Stimulated activated memory B cell treated with anti-CD40 and anti-IgM and Interleukin-4, amounts not matched to agents 10 μg/mL and 1 μg/mL and 100 μg/mL, for 72 hours (primary cell): Measurements from ENCODE around the gene SGCD.

ENCODE experiments used
- ATAC-seq: fragments of 150-1000 bp; cut with Tn5 transposase; 2 replicates; pipeline ENCODE4 v1.10.0; 2021
- H3K27ac Mint-ChIP-seq: one replicate; pipeline ENCODE4 v1.8.0; 2022; ENCODE audit warnings: mild to moderate bottlenecking, mixed read lengths
- H3K27me3 Mint-ChIP-seq: one replicate; pipeline ENCODE4 v1.8.0; 2022; ENCODE audit warnings: mixed read lengths
- H3K36me3 Mint-ChIP-seq: one replicate; pipeline ENCODE4 v1.8.0; 2022; ENCODE audit warnings: mixed read lengths
- H3K4me1 Mint-ChIP-seq: one replicate; pipeline ENCODE4 v1.8.0; 2022; ENCODE audit warnings: mixed read lengths
- H3K4me3 Mint-ChIP-seq: one replicate; pipeline ENCODE4 v1.8.0; 2022; ENCODE audit warnings: mild to moderate bottlenecking, moderate library complexity, mixed read lengths
- H3K9me3 Mint-ChIP-seq: one replicate; pipeline ENCODE4 v1.8.0; 2022; ENCODE audit warnings: mixed read lengths

Gene SGCD

DNA sequence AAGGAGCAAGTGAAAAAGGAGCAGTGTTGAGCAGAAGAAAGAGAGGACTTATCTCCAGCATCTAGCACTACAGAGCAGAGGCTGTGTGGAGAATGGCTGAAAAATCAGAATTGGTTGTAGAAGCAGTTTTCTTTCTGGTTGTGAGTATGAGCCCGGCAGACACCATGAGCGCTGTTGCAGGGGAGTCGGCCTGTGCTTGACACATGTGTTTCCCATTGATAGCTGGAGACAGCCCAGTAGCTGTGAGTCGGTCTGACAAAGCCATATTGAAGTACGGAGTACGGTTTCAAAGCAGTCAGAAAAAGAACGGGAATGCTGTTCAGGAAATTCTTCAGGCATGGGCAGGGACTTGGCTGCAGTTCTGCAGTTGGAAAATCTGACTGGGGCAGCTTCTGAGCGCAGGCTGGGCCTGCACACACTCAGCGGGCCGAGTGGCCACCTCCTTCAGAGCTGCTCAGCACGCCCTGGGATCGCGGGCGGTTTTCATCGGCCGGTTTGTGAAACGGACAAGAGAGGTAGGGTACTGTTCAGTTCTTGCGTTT lies at the start of gene SGCD:
TSS of gene SGCD (plus strand) at position 447 of the 542 bp plus-strand sequence.
- peak; percentile 45 for ATAC-seq
- H3K27ac Mint-ChIP-seq, result no peak within 1 kb of the TSS
- no peaks in the 10 kb centered on the region for H3K9me3 Mint-ChIP-seq
- H3K4me3 Mint-ChIP-seq, result no peak within 1 kb of the TSS
- H3K36me3 Mint-ChIP-seq, result no peaks in the 10 kb centered on the region
- peaks cover 9% of the 10 kb centered on the region for H3K27me3 Mint-ChIP-seq
- H3K4me1 Mint-ChIP-seq, result no peaks in the 10 kb centered on the region

DNA sequence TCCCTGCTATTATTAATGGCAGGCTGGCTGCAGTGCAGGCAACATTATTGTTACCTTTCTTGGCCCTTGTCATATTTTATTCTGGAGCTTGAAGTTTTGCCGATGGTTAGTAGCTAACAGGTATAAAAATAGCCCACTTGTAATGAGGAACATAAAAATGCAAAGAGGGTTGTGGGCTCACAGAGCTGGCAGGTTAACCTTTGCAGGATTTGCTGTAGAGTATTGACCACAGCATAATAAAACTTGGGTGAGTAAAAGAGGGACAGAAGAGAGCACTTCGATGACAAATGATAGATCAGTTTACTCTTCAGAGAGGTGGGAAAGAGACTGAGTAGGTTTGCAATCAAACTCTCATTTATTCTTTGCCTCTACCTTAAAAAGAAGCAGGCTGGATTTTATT lies 49.7 kb upstream of the SGCD start:
- H3K36me3 Mint-ChIP-seq, result no peaks in the 10 kb centered on the region
- H3K4me3 Mint-ChIP-seq, result no peak overlapping the region
- no peaks in the 10 kb centered on the region for H3K9me3 Mint-ChIP-seq
- H3K27me3 Mint-ChIP-seq, result peaks cover 8% of the 10 kb centered on the region
- H3K27ac Mint-ChIP-seq, result no peak overlapping the region
- no peak for ATAC-seq
- no peaks in the 10 kb centered on the region for H3K4me1 Mint-ChIP-seq

DNA sequence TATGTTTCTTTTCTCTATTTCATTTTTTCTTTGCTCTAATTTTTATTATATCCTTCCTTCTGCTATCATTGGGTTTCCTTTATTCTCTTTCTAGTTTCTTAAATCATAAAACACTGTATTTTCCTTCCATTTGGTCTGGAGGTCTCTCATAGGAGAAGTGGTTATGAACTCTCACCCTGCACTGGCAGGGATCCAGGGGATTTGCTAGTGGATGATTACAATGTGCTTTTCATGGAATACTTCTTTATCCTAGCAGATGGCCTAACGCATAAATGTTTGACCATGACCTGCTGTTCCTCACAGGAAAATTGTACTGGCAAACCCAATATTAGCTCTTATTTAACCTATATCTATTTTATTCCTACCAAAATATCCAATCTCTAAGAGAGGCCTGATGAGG lies 31.5 kb upstream of the SGCD start:
- no peak overlapping the region for H3K4me3 Mint-ChIP-seq
- peaks cover 2% of the 10 kb centered on the region for H3K9me3 Mint-ChIP-seq
- H3K27me3 Mint-ChIP-seq, result no peaks in the 10 kb centered on the region
- ATAC-seq, result no peak
- H3K36me3 Mint-ChIP-seq, result no peaks in the 10 kb centered on the region
- no peak overlapping the region for H3K27ac Mint-ChIP-seq
- no peaks in the 10 kb centered on the region for H3K4me1 Mint-ChIP-seq

DNA sequence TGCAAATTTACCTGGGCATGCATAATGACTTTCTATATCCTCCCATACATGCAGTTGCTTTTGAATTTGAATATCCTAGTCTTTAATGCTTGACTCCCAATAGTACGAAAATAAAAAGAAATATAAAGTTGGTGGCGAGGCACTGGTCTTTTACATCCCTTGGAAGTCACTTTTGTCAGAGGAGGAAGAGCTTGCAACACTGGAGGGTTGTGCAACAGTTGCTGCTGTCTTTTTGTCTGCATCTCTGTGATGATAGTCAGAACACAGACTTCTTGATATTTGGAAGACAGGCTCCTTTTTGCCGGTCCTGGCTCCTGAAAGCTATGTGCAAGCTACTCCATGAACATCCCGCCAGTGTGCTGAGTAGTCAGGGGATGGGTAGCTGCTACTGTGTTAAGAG lies 16.8 kb upstream of the SGCD start:
- H3K4me3 Mint-ChIP-seq, result no peak overlapping the region
- no peaks in the 10 kb centered on the region for H3K4me1 Mint-ChIP-seq
- H3K36me3 Mint-ChIP-seq, result no peaks in the 10 kb centered on the region
- peaks cover 8% of the 10 kb centered on the region for H3K9me3 Mint-ChIP-seq
- no peak overlapping the region for H3K27ac Mint-ChIP-seq
- ATAC-seq, result no peak
- no peaks in the 10 kb centered on the region for H3K27me3 Mint-ChIP-seq

DNA sequence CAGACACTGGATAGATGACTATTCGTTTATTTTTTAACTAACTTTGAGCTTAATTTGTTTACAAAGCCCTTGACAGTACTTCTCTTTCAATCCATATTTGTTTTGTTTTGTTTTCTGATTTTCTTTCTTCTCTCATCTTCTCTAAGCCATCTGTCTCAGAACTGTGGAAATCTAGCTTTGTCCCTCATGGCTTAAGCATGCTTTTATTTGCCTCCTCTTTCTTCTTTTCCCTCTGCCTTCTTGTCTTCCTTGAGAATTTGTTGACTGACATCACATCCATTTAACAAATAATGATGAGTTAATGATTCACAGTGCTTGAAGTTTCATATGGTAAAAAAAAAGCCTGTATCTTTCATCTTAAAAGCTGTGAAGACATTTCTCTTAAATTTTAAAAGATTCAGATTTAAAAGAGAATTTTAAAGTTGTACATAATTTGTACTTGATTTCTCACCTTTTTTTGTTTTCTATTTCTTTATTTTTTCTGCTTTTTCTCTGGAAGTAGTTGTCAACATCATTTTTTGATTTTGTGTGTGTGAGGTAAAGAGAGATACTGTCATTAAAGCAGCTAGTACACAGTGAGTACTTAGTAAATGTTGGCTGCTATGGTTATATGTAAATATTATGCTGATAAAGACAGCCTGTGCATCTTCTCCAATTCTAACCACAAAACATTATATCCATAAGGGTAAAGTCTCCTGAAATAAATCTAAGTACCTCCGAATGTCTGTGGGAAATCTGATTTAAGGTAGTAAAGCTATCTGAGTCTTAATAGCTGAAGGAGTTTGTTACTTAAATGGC lies 13.9 kb upstream of the SGCD start:
- no peak overlapping the region for H3K4me3 Mint-ChIP-seq
- no peaks in the 10 kb centered on the region for H3K27me3 Mint-ChIP-seq
- ATAC-seq, result no peak
- H3K9me3 Mint-ChIP-seq, result peaks cover under 1% of the 10 kb centered on the region
- H3K4me1 Mint-ChIP-seq, result no peaks in the 10 kb centered on the region
- no peak overlapping the region for H3K27ac Mint-ChIP-seq
- no peaks in the 10 kb centered on the region for H3K36me3 Mint-ChIP-seq

DNA sequence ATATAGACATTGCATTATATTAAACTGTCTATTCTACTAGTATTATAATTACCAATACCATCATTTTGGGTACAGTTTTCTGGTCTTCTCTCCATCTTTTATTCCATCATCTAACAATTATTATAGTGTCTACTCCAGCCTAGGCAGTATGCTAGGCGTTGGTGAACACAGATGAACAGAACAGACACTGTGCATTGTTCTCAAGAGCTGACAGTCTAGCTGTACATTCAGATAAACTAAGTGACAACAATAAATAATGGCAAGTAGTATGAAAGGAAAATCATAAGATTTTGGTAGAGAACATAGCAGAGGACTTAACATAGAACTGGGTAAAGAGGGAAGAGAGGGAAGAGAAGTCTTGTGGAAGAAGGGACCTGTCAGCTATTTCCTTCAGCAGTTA lies 12.5 kb upstream of the SGCD start:
- H3K27me3 Mint-ChIP-seq, result no peaks in the 10 kb centered on the region
- no peak overlapping the region for H3K4me3 Mint-ChIP-seq
- H3K4me1 Mint-ChIP-seq, result no peaks in the 10 kb centered on the region
- H3K36me3 Mint-ChIP-seq, result no peaks in the 10 kb centered on the region
- H3K27ac Mint-ChIP-seq, result no peak overlapping the region
- ATAC-seq, result no peak
- no peaks in the 10 kb centered on the region for H3K9me3 Mint-ChIP-seq

DNA sequence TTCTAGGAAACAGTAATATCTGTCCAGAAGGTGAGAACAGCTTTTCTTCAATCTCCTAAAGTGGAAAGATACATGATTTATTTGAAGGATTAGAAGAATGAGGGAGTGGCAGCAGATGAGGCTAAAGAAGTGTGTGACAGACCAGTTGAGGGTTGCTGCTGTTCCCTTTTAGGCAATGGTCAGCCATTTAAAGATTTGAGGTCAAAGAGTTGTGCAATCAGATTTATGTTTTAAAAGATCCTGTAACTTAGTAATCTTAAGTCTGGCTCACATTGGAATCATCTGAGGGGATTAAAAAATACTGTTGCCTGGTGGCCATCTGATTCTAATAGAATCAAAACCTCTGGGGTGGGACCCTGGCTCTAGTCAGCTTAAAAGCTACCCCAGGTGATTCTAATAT lies 4.3 kb upstream of the SGCD start:
- H3K4me1 Mint-ChIP-seq, result no peaks in the 10 kb centered on the region
- peaks cover 9% of the 10 kb centered on the region for H3K27me3 Mint-ChIP-seq
- H3K27ac Mint-ChIP-seq, result no peak overlapping the region
- ATAC-seq, result no peak
- H3K9me3 Mint-ChIP-seq, result no peaks in the 10 kb centered on the region
- no peaks in the 10 kb centered on the region for H3K36me3 Mint-ChIP-seq
- H3K4me3 Mint-ChIP-seq, result no peak overlapping the region

DNA sequence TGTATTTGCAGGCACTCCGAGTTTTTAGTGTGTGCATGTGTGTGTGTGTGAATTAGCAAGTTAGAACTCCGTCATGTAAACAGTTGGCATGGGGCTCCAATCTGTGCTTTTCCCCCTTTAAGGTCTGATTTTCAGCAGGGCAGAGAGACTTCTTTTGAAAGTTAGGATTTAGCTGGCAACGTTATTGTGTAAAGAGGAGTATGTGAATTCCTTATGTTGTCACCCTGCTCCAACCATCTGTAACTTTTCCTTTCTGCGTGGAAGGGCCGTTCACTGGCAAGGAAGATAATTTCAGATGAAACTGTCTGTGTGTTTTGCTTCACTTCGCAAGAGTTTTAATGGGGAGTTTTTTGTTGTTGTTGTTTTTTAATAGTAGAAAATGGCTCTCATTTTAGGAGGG lies 332 bp downstream of the SGCD start:
- peaks cover 9% of the 10 kb centered on the region for H3K27me3 Mint-ChIP-seq
- no peak overlapping the region for H3K4me3 Mint-ChIP-seq
- H3K36me3 Mint-ChIP-seq, result no peaks in the 10 kb centered on the region
- H3K9me3 Mint-ChIP-seq, result no peaks in the 10 kb centered on the region
- H3K4me1 Mint-ChIP-seq, result no peaks in the 10 kb centered on the region
- no peak for ATAC-seq
- H3K27ac Mint-ChIP-seq, result no peak overlapping the region

DNA sequence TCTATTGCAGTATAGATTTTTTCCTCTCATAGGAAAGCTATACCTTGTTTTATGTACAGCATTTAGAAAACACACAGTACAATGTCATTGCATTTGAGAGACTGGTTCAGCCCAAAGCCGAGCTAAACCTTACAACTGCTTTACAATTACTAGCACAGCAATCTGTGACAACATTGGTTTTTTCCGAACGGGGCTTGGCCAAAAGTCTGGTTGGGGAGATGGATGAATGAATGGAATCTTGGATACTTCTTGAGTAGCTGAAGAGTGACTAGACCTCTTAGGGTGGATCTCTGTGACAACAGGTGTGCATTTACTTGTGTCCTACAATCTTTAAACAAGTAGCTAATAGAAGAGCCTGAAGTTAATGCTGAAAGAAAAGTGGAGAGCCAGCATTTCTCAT lies 1.2 kb downstream of the SGCD start:
- Mint-ChIP-seq H3K27me3 (peaks cover 9% of the 10 kb centered on the region), H3K4me3 (no peak overlapping the region), H3K4me1 (no peaks in the 10 kb centered on the region), H3K9me3 (no peaks in the 10 kb centered on the region), H3K36me3 (no peaks in the 10 kb centered on the region), H3K27ac (no peak overlapping the region)
- ATAC-seq, result no peak

DNA sequence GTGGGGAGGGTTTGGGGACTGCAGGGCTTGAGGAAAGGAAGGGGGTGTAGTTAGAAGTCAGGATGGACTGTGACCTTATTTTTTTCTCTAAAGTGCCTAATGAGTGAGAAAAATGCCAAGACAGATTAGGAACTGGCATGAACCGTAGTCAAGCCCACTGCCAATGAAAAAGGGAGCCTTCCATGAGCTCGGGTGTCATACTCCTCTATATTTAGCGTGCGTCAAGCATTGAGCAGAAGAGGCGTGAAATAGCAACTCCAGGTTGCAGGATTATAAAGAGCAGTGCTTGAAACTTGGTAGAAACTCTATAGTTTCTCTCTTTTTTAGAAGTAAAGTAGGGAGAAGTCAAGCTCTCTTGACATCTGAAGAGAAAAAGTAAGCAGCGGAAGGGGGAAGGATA lies 1.8 kb downstream of the SGCD start:
- Mint-ChIP-seq H3K27me3 (peaks cover 9% of the 10 kb centered on the region), H3K36me3 (no peaks in the 10 kb centered on the region)

DNA sequence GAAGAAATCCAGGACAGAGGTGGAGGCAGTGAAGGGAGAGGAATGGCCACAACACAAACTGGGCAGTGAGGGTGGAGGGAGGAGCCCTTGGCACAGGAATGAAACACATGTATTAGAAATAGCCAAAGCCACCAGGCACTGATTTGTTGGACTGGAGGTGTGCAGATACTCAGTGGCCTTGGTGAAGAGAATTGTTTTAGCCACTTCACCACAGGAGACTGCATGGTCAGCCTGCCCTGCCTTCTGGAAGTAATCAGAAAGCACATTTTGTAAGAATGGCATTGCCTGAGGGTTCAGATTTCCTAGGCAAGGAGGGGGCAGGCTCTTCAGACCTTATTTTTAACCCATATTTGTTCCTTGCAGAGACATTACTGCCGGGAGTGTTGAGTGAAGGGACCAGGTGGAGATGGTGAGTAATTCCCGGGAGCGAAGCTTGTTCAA lies 2.2 kb downstream of the SGCD start:
- Mint-ChIP-seq H3K27me3 (peaks cover 9% of the 10 kb centered on the region), H3K27ac (no peak overlapping the region), H3K4me1 (no peaks in the 10 kb centered on the region), H3K36me3 (no peaks in the 10 kb centered on the region), H3K4me3 (no peak overlapping the region), H3K9me3 (no peaks in the 10 kb centered on the region)
- no peak for ATAC-seq

More for the DNA sequence above, 1.8 kb downstream of the SGCD start:
- no peak overlapping the region for H3K27ac Mint-ChIP-seq
- no peaks in the 10 kb centered on the region for H3K9me3 Mint-ChIP-seq
- H3K4me1 Mint-ChIP-seq, result no peaks in the 10 kb centered on the region
- H3K4me3 Mint-ChIP-seq, result no peak overlapping the region
- no peak for ATAC-seq

DNA sequence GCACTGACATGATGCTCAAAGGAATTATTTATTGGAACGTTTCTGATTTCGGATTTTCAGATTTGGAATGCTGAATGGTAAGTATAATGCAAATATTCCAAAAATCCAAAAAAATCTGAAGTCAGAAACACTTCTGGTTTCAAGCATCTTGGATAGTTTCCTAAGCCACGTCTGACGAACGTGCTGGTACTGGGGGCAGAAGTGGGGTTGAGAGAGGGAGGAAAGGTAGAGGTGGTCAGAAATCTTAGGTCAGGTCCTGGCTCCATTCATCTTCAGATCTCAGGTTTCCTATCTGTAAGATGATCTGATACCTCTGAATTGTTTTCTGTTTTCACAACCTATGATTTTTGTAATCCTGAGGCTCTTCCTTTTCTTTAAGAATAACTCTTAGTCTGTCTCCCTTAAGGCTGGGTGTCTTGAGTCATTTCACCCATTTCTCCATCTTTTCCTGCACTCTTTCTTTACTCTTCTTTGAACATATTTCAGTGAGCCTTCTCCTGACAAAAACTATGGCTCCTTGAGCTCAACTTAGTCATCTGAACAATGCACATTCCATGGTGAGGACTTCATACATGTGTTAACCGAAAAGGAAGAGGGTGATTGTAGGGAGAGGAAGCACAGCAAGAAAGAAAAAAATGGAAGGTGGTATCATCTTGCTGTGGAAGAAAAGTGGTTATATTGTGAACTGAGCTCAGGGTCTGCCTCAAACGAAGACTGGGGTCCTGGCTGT lies 3.3 kb downstream of the SGCD start:
- Mint-ChIP-seq H3K4me1 (no peaks in the 10 kb centered on the region), H3K27ac (no peak overlapping the region), H3K4me3 (no peak overlapping the region), H3K9me3 (no peaks in the 10 kb centered on the region), H3K36me3 (no peaks in the 10 kb centered on the region), H3K27me3 (peaks cover 9% of the 10 kb centered on the region)
- ATAC-seq, result no peak

DNA sequence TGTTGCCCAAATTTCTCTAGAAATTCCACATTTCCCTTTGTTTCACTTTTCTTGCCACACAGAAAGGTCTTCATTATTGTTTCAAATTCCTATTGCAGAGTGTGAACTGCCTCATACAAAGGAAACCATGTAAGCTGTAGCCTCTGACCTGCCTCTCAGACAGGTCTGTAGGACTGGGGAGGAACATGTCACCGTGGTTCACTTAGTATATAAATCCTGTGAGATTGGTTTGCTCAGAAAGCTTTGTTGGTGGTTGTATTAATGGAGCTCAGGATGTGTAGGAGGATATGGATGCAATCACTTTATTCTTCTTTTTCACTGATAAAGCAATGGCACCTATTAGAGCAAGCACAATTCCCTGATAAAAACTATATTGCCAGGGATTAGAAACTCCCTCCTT lies 4.2 kb downstream of the SGCD start:
- H3K4me3 Mint-ChIP-seq, result no peak overlapping the region
- H3K27me3 Mint-ChIP-seq, result peaks cover 9% of the 10 kb centered on the region
- H3K27ac Mint-ChIP-seq, result no peak overlapping the region
- H3K9me3 Mint-ChIP-seq, result no peaks in the 10 kb centered on the region
- no peaks in the 10 kb centered on the region for H3K4me1 Mint-ChIP-seq
- H3K36me3 Mint-ChIP-seq, result no peaks in the 10 kb centered on the region
- ATAC-seq, result no peak

DNA sequence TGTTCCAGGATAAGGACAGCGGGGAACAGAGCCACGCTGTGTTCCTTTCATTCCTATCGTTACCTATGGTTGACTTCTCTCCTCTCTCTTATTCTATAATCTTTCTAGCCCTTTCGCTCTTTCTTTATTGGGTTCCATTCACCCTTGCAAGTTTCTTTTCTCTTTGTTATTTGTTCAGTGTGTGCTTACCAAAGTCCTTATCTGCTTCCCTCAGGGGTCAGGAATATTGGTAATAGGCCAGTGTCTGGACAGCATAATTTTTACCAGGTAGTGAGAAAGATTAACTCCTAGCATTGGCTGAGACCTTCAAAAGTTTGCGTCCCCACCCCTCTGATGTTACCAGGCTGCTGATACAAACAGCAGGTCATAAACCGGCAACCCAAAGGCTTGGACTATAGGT lies 4.9 kb downstream of the SGCD start:
- H3K27me3 Mint-ChIP-seq, result peaks cover 3% of the 10 kb centered on the region
- H3K27ac Mint-ChIP-seq, result no peak overlapping the region
- H3K9me3 Mint-ChIP-seq, result no peaks in the 10 kb centered on the region
- H3K36me3 Mint-ChIP-seq, result no peaks in the 10 kb centered on the region
- no peak overlapping the region for H3K4me3 Mint-ChIP-seq
- H3K4me1 Mint-ChIP-seq, result no peaks in the 10 kb centered on the region
- no peak for ATAC-seq

DNA sequence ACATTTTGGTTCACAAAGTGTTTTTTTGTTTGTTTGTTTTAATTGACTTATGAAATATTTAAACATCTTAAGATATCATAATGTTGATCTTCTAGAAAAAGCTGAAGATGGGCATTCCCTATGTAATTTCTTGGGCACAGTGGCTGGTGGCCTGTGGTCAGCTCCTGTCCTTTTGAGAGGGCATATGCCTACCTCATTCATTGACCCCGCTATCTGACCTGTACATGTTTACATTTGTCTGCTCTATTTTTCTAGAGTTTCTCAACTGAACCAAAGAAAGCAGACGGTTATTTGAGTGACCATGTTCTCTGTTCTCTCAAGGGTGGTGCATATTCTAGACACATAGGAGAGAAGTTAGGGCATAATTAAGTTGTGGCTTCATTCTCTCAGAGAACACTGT lies 5.3 kb downstream of the SGCD start:
- Mint-ChIP-seq H3K36me3 (no peaks in the 10 kb centered on the region), H3K4me3 (no peak overlapping the region), H3K9me3 (no peaks in the 10 kb centered on the region), H3K27me3 (no peaks in the 10 kb centered on the region), H3K4me1 (no peaks in the 10 kb centered on the region), H3K27ac (no peak overlapping the region)
- no peak for ATAC-seq
